Measurements from ENCODE around the gene ACYP2.
"Not testable (repeated sequence)": the region's sequence is repeated elsewhere in the genome, so short reads cannot be mapped to it uniquely, and the experiment has no call there.

ACYP2 gene

GRCh38 chr2:54115284-54116137 is at the start of gene ACYP2:
TSS of gene ACYP2 (plus strand) at chr2:54115615.
- DNase-seq, result peak; percentile 96

GRCh38 chr2:54065891-54066290 is 49.5 kb upstream of the ACYP2 start:
- DNase-seq, result no peak

- no peak for DNase-seq
Observed at GRCh38 chr2:54067851-54068375, 47.5 kb upstream of the ACYP2 start.

GRCh38 chr2:54072483-54072882 is 42.9 kb upstream of the ACYP2 start:
- DNase-seq, result not testable (repeated sequence)

- DNase-seq, result no peak
Observed at GRCh38 chr2:54073796-54074195, 41.6 kb upstream of the ACYP2 start.

- DNase-seq, result no peak
Observed at GRCh38 chr2:54074606-54075341, 40.6 kb upstream of the ACYP2 start.

GRCh38 chr2:54076586-54076985 is 38.8 kb upstream of the ACYP2 start:
- DNase-seq, result peak; percentile 86

- DNase-seq, result peak; percentile 93
Observed at GRCh38 chr2:54077088-54077900, 38.1 kb upstream of the ACYP2 start.

GRCh38 chr2:54079331-54079730 is 36.1 kb upstream of the ACYP2 start:
- no peak for DNase-seq

- DNase-seq, result peak; percentile 78
Observed at GRCh38 chr2:54081574-54081973, 33.8 kb upstream of the ACYP2 start.

GRCh38 chr2:54083021-54083420 is 32.4 kb upstream of the ACYP2 start:
- no peak for DNase-seq

GRCh38 chr2:54083445-54083844 is 32.0 kb upstream of the ACYP2 start:
- no peak for DNase-seq

GRCh38 chr2:54084600-54084999 is 30.8 kb upstream of the ACYP2 start:
- DNase-seq, result peak; percentile 34

GRCh38 chr2:54085069-54085468 is 30.3 kb upstream of the ACYP2 start:
- no peak for DNase-seq

GRCh38 chr2:54086157-54086556 is 29.3 kb upstream of the ACYP2 start:
- no peak for DNase-seq

- DNase-seq, result no peak
Observed at GRCh38 chr2:54088191-54088634, 27.2 kb upstream of the ACYP2 start.

- DNase-seq, result no peak
Observed at GRCh38 chr2:54088719-54089118, 26.7 kb upstream of the ACYP2 start.

GRCh38 chr2:54090521-54091117 is 24.8 kb upstream of the ACYP2 start:
- no peak for DNase-seq

GRCh38 chr2:54092940-54093339 is 22.5 kb upstream of the ACYP2 start:
- DNase-seq, result no peak

- not testable (repeated sequence) for DNase-seq
Observed at GRCh38 chr2:54095406-54095805, 20.0 kb upstream of the ACYP2 start.

GRCh38 chr2:54096141-54096540 is 19.3 kb upstream of the ACYP2 start:
- DNase-seq, result not testable (repeated sequence)

GRCh38 chr2:54097124-54097523 is 18.3 kb upstream of the ACYP2 start:
- no peak for DNase-seq
